Measurements from ENCODE around the gene OSBPL3. TPM values are rescaled to one million over a fixed set of nuclear protein-coding genes. Genes with fewer than 3 reads are reported as not detected.

OSBPL3 gene
- total RNA-seq, 4 donors from 2014 or later = 3.1 to 7.0 (median 5.3) TPM

- in situ Hi-C loops (cut with MboI; ENCODE audit: low sequenced_read_pairs in 4 of 4) = no loop called here
- no peak for ATAC-seq
These were observed 121.6 kb downstream of the OSBPL3 start for GRCh38 chr7:24858108-24858977.

GRCh38 chr7:24857623-24858022 is 122.4 kb downstream of the OSBPL3 start:
- Histone ChIP-seq H3K27ac (no peak overlapping the region), H3K9me3 (no peaks in the 10 kb centered on the region), H3K27me3 (no peaks in the 10 kb centered on the region), H3K4me3 (no peak overlapping the region), H3K36me3 (no peaks in the 10 kb centered on the region), H3K4me1 (no peaks in the 10 kb centered on the region)
- in situ Hi-C loops (cut with MboI; ENCODE audit: low sequenced_read_pairs in 4 of 4) (no loop called here), intact Hi-C loops (cut with DNase I; ENCODE audit: low total_unique reads) (no loop called here)
- TF ChIP-seq CTCF (IDR thresholded peaks at IDR 0.05 in 4 of 5, conservative IDR thresholded peaks at IDR 0.05 in 1 of 5) = no peak
- no peak for TF ChIP-seq POLR2A (IDR thresholded peaks at IDR 0.05)
- ATAC-seq (no peak), DNase-seq (no peak)

More at GRCh38 chr7:24858108-24858977, 121.6 kb downstream of the OSBPL3 start:
- no peaks in the 10 kb centered on the region for H3K4me1 ChIP-seq
- no peak for TF ChIP-seq CTCF (IDR thresholded peaks at IDR 0.05 in 4 of 5, conservative IDR thresholded peaks at IDR 0.05 in 1 of 5)
- no peak for TF ChIP-seq POLR2A (IDR thresholded peaks at IDR 0.05)
- H3K27me3 ChIP-seq = no peaks in the 10 kb centered on the region
- H3K36me3 ChIP-seq = no peaks in the 10 kb centered on the region
- no peak overlapping the region for H3K27ac ChIP-seq
- H3K4me3 ChIP-seq = no peak overlapping the region
- intact Hi-C loops (cut with DNase I; ENCODE audit: low total_unique reads) = no loop called here
- no peak for DNase-seq
- H3K9me3 ChIP-seq = no peaks in the 10 kb centered on the region

- ATAC-seq = no peak
- Histone ChIP-seq H3K27me3 (no peaks in the 10 kb centered on the region), H3K27ac (no peak overlapping the region), H3K36me3 (no peaks in the 10 kb centered on the region), H3K9me3 (no peaks in the 10 kb centered on the region), H3K4me3 (no peak overlapping the region), H3K4me1 (no peaks in the 10 kb centered on the region)
- no peak for DNase-seq
- in situ Hi-C loops (cut with MboI; ENCODE audit: low sequenced_read_pairs in 4 of 4) (no loop called here), intact Hi-C loops (cut with DNase I; ENCODE audit: low total_unique reads) (no loop called here)
- TF ChIP-seq POLR2A (IDR thresholded peaks at IDR 0.05) = no peak
- TF ChIP-seq CTCF (IDR thresholded peaks at IDR 0.05 in 4 of 5, conservative IDR thresholded peaks at IDR 0.05 in 1 of 5) = no peak
These were observed 125.1 kb downstream of the OSBPL3 start for GRCh38 chr7:24854866-24855265.

- no peak for ATAC-seq
- intact Hi-C loops (cut with DNase I; ENCODE audit: low total_unique reads) (no loop called here), in situ Hi-C loops (cut with MboI; ENCODE audit: low sequenced_read_pairs in 4 of 4) (no loop called here)
- DNase-seq = no peak
- Histone ChIP-seq H3K36me3 (peaks cover 0 to 10% of the 10 kb centered on the region in 2 donors), H3K4me3 (no peak overlapping the region), H3K27me3 (no peaks in the 10 kb centered on the region), H3K9me3 (no peaks in the 10 kb centered on the region), H3K27ac (no peak overlapping the region), H3K4me1 (no peaks in the 10 kb centered on the region)
- no peak for TF ChIP-seq POLR2A (IDR thresholded peaks at IDR 0.05)
These were observed 128.2 kb downstream of the OSBPL3 start for GRCh38 chr7:24851786-24852185.

- intact Hi-C loops (cut with DNase I; ENCODE audit: low total_unique reads) = no loop called here
- Histone ChIP-seq H3K4me1 (no peaks in the 10 kb centered on the region), H3K36me3 (peaks cover 0 to 10% of the 10 kb centered on the region in 2 donors), H3K9me3 (no peaks in the 10 kb centered on the region), H3K27me3 (no peaks in the 10 kb centered on the region), H3K27ac (no peak overlapping the region), H3K4me3 (no peak overlapping the region)
- no peak for DNase-seq
- in situ Hi-C loops (cut with MboI; ENCODE audit: low sequenced_read_pairs in 4 of 4) = no loop called here
- ATAC-seq = no peak
- TF ChIP-seq POLR2A (IDR thresholded peaks at IDR 0.05) = no peak
- no peak for TF ChIP-seq CTCF (IDR thresholded peaks at IDR 0.05 in 4 of 5, conservative IDR thresholded peaks at IDR 0.05 in 1 of 5)
These were observed 131.1 kb downstream of the OSBPL3 start for GRCh38 chr7:24848878-24849277.

Data from gastrocnemius medialis (tissue), 4 donors.